HG03432 (cell line): ENCODE measurements around the gene SLC9A3.
"Not testable (repeated sequence)": the region's sequence is repeated elsewhere in the genome, so short reads cannot be mapped to it uniquely, and the experiment has no call there.

ENCODE experiments used
- ATAC-seq: cut with Tn5 transposase; IDR thresholded peaks from one replicate; pipeline ENCODE4 v1.9.1; 2021; ENCODE audit warnings: mild to moderate bottlenecking, moderate library complexity; ENCODE audit not compliant: unreplicated experiment

Gene SLC9A3

DNA sequence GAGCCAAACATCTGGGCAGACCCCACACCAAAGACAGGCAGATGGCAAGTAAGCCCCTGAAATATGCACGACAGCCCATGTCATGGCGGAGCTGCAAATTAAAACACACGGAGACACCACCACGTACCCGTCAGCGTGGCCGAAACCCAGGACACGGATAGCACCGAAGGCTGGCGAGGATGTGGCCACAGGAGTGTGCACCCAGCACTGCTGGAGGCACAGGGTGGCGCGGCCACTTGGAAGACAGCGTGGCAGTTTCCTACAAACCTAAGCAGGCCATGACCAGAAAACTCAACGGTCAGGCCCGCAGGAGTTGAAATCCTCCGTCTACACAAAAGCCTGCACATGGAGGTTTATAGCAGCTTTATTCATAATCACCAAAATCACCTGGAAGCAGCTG, 12.8 kb downstream of the SLC9A3 start:
- no peak for ATAC-seq

DNA sequence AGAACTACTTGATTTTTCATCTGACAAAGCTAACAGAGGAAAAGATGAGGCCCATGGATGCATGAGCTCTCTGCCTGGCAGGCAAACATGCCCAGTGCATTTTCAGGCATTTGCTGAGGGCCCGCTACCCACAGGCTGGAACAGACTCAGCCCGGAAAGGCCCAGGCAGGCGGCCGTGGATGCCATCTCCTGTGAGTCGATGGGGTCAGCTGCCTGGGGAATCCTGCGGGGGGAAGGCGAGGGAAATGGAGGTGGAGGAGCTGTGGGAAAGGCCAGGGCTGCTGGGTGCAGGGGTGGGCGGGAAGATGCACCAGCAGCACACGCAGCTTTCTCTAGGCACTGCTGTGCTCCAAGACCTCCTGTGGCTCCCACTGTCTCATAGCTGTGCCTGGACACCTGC, 13.7 kb downstream of the SLC9A3 start:
- ATAC-seq: no peak

DNA sequence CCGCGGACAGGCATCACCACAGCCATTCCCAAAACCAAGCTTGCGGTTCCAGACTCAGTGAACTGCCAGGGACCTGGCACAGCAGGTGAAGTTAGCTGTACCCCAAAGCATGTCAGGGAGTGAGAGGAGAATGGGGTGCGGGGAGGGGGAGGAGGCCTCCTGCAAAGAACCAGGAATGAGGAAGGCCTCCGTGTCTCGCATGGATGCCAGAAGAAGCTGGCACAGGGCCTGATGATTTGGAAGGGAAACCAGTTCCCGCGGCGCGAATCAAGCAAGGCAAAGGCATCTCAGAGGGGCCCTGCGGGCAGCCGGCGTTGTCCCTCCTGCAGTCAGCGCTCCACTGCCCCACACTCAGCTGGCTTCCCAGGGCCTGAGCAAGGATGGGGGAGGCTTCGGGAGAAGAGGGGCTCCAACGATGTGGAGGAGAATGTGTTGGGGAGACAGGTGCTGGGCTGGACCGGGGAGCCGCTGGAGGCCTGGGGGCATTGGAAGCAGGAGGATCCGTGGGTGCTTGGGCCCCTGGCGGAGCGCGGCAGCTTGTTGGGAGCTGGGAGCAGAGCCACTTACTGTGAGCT, 14.6 kb downstream of the SLC9A3 start:
- no peak for ATAC-seq

DNA sequence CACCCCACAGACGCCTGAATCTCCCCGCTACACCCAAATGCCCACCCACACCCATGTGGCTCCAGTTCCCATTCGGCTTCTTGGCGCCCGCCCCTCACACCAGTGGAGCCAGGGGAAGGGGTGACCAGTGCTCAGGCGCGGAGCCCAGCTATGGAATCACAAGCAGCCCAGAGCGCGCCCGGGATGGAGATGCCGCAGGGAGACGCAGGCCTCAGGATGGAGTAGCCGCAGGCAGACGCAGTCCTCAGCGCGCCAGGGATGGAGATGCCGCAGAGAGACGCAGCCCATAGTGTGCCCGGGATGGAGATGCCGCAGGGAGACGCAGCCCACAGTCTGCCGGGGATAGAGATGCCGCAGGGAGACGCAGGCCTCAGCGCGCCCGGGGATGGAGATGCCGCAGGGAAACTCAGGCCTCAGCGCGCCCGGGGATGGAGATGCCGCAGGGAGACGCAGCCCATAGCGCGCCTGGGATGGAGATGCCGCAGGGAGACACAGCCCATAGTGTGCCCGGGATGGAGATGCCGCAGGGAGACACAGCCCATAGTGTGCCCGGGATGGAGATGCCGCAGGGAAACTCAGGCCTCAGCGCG, 16.2 kb downstream of the SLC9A3 start:
- not testable (repeated sequence) for ATAC-seq

DNA sequence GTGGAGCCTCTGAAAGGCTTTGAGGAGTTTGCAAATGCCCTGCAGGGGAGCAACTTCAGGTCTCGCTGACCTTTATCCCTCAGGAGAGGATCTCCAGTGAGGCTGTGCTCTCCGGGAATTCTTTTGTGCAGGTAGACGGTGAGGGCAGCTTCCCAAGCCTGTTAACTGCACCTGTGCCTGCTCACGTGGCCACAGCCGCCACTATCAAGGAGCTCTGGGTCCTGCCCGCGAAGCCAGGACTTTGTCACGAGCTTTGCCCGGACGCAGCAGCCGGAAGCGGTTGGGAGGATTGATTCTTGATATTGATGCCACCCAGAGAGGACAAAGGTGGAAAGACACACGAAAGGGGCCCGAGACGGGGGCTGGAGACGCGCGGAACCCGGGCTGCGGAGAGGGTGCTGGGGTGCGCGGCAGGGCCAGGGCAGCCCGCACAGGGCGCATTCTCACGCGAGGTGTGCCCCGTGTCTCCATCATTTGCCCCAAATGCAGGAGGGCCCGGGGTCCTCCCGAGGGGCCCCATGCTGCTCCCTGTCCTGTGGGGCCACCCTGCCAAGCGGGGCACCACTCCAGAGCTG, 18.2 kb downstream of the SLC9A3 start:
- no peak for ATAC-seq

DNA sequence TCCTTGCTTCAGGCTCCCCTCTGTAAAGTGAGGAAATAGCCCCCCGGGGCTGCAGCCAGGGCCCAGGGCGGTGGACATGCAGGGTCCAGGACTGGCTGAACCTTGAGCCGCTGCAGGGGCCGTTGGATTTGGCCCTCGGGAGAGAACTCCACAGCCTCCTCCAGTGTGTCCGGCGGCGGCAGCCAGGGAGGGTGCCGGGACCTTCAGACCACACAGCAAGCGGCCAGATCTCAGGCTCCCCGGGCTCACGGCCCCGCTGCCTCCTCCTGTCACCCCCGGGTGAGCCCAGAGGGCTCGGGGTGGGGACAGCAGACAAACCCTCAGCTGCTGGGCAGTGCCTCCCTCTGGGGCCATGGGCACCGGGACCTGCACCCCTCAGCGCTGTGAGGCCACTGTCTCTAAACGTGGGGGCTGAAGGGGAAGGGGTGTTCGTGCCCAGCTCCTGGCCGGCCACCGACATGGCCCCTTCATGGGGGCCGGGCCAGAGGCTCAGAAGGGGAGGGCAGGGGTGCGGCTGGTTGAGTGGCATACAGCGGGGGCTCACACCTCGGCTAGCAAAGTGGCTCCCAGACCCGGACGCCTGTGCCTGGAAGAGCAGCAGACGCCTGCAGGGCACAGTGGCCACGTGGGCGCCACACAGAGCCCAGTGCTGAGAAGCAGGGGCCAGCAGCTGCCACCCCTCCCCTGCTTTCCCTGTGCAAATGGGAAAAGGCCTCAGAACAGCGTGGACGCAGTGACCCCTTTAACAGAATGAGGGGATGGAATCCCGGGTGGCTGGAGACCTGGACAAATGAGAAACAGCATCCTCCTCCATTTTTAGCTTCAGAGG, 19.7 kb downstream of the SLC9A3 start:
- no peak for ATAC-seq

DNA sequence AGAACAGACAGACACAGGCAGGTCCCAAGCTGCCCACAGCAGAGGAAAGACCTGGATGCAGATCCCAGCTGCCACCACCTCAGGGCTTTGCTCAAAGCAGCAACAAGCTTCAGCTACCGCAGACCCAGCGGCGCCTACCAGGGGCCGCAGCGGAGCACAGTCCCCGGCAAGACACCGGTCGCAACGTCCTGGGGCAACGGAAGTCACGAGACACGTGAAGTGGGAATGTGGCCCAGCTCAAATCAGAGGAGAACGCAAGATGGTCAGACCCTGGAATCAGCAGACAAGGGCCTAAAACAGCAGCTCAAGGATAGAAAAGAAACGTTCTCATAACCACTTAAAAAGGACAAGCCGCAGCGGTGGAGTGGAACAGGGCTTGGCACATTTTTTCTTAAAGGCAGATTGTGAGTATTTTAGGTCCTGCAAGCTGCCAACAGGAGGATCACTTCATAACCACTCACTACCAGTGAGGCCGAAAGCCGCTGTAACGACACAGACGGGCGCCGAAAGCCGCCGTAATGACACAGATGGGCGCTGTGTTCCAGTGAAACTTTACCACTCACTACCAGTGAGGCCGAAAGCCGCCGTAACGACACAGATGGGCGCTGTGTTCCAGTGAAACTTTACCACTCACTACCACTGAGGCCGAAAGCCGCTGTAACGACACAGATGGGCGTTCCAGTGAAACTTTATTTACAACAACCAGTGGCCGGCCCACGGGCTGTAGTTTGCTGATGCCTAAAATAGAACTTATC, 21.7 kb downstream of the SLC9A3 start:
- ATAC-seq: no peak

DNA sequence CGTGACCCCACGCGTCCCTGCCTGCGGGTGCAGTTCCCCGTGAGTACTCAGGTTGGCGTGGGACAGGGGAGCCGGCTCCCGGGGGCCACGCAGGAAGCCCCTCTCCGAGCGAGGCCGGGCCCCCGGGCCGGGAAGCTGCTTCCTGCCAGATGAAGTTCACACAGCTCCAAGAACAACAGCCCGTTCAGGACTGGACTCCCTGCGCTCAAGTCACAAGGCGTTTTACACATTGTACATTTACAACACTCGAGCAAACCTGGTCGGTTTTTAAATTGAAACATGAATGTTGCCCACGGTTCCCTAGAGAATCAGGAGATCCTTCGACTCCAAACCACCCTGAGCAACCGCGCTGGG, 22.4 kb downstream of the SLC9A3 start:
- ATAC-seq: no peak

DNA sequence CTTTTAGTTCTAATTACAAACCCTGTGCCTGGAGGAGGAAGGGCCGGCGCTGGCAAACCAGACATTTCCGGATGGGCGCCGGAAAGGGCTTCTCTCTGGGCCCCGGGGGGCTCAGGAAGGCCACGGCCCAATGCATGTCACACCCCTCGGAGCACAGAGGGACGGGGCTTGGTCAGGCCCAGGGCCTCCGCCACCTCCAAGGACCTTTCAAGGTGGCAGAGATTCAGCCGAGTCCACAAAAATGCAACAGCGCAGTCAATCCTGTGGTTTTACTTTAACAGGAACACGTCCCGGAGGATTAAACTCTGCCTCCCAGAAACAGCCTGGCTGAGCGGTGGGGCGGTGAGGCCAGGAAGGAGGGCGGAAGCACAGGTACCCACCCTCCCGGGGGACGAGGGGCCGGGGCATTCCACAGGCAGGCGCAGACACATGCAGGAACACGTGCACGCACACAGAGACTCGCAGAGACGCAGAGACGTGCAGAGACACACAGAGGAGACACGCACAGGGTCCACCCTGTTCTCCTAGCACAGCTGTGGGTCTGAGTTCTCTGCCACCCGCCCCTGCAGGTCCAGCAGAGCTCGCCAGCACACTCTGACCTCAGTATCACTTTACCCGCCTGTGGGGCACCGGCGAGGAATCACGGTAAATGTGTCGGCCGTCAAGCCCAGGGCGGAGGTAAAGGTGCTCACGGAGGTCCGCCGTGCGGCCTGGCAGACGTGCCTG, 23.0 kb downstream of the SLC9A3 start:
- ATAC-seq: no peak

DNA sequence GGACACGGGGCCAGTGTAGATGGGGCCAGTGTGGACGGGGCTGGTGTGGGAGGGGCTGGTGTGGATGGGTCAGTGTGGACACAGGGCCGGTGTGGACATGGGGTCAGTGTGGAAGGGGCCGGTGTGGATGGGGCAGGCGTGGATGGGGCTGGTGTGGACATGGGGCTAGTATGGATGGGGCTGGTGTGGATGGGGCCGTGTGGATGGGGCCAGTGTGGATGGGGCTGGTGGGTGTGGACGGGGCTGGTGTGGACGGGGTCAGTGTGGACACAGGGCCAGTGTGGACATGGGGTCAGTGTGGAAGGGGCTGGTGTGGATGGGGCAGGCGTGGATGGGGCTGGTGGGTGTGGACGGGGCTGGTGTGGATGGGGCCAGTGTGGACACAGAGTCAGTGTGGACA, 23.8 kb downstream of the SLC9A3 start:
- no peak for ATAC-seq

DNA sequence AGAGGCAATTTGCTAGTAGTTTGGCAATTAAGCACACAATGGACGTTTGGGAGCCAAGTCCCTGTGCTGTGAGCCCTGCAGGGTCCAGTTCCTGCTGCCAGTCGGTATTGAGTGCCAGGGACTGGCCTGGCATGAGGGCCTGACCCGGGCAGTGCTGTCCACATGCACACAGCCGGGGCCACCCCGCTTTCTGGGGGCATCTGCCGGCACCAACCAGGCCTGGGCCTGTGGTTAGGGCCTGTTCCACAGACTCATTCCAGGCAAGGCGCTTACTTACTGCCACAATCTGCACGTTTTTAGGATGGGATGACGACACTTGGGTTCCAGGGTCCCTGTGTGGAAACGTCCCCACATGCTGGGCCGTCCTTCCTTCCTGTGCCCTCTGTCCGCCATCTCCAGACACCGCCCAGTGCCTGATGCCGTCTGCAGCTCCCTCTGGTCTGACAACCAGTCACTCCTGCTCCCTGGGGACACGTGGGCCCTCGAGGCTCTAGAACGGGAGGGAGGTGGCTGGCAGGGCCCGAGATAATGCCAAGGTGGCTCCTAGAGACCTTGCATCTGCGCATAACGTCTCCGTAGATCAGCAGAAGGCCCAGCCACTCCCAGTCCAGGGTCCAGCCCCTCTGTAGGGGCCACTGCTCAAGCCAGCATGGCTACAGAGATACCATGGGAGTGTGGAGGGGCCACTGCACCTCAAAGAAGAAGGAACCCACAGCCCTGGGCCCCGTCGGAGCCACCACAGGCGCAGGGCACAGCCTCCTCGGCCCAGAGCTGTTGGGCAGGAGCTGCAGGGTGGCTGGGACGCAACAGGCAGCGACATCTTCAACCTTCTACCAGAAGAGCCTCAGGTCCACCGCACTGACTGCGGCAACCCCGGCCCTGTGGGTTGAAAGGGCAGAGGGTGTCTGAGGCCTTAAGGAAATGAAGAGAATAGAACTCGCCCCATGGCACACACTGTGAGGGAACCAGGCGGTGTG, 24.7 kb downstream of the SLC9A3 start:
- ATAC-seq: no peak

DNA sequence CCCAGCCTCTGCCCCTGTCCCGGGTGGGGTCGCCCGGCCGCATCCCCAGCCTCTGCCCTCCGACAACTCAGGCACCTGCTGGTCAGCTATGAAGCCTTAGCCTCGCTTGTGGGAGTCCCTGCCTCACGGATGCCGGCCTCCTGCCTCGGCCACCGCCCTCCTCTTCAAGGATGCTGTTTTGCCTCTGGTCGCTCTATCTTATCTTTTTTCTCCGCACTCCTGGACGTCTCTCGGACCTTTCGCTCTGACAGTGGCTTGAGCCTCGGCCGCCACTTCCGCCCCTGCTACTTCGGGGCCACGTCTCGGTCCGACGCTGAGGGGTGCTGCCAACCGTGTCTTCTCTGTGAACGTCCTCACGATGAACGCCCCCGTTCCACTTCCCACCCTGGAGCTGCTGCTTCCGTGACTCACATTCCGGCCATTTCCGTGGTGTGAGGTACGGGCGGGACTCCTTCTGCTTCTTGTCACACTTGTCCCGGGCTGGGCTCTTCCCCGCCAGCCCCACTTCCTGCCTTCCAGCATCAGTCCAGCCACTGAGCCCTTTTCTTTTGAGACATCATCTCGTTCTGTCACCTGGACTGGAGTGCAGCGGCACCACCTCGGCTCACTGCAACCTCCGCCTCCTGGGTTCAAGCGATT, 26.3 kb downstream of the SLC9A3 start:
- no peak for ATAC-seq

DNA sequence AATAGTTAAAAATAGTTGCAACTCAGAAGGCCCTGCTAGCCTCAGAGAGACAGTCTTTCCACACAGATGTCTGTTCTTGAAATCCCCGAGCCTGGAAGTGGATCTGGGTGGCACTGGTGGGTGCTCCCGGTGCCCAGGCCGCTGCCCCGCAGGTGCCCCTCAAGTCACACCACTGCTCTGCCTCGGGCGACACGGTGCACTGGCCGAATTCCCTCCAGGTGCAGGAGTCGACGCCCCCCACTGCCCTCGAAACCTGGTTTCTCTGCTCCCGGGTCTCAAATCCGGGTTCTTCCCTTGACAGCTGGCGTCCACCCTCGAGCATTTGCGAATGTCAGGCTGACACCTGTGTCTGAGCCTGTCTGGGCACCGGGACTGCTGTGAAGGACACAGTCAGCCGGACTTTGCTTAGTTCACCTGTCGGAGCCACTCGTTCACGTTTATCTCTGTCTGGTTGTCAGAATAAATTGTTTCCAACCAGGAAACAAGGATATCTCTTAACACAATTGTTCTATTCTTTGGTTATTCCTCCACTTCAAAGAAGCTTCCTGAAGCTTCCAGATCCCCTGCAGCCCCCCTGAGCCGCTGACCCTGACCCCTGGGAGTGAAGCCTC, 27.1 kb downstream of the SLC9A3 start:
- ATAC-seq: no peak

DNA sequence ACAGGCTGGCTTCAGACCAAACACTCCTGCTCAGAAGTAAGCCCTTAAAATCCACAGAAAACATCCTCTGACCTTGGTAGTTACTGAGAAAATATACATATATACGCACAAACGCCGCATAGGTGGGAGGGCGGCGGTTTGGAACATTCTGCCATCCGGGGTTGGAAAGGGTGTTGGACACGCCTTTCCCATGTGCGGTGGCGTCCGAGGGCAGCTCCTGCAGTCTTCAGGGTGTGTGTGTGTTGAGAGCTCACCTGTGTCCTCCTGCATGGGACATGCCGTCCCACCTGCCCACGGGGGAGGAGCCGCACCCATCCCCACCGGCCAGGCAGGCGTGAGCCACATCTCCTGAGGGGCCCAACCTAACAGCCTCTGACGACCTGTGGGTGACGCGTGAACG, 28.2 kb downstream of the SLC9A3 start:
- ATAC-seq: no peak

DNA sequence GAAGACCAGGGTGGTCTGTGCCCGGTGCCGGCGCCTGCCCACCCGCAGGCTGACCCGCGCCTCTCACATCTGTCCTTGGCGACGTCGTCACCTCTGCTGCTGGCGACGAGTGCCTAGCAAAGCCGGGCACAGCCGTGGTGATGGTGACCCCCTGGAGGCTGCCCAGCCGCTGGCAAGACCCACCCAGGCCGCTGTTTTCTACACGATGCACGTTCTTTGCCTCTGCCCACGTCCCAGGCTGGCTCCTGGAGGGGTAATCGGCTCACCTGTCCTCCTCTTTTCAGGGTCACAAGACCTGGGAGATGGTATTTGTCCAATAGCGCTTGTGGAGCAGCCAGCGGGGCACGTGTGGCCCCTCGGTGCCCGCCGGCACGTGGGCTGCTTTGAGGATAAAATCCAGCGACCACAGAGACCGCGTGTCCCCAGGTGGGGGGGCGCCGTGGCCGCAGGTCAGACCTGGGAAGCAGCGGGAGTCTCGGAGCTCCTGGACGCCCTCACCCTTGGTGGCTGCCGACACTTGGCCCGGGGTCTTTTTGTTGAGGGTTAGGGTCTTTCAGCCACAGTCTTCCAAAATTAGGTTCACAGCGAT, 29.5 kb downstream of the SLC9A3 start:
- no peak for ATAC-seq

DNA sequence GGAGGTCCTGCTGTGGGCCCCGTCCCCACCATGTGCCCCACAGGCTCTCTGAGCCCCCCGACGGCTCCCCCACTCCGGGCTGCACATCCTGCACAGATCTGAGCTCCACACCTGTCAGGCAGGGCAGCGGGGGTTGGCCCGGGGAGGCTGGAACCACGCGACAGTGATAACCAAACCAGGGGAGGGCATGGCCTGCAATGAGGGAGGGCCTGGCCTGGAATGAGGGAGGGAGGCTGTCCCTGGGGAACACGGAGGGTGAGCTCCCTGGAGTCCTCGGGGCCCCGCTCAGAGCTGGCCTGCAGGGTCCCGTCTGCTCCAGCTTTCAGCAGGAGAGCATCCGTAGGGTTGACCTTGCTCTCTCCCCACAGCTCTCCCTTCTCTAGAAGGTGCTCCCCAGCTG, 30.5 kb downstream of the SLC9A3 start:
- ATAC-seq: no peak

DNA sequence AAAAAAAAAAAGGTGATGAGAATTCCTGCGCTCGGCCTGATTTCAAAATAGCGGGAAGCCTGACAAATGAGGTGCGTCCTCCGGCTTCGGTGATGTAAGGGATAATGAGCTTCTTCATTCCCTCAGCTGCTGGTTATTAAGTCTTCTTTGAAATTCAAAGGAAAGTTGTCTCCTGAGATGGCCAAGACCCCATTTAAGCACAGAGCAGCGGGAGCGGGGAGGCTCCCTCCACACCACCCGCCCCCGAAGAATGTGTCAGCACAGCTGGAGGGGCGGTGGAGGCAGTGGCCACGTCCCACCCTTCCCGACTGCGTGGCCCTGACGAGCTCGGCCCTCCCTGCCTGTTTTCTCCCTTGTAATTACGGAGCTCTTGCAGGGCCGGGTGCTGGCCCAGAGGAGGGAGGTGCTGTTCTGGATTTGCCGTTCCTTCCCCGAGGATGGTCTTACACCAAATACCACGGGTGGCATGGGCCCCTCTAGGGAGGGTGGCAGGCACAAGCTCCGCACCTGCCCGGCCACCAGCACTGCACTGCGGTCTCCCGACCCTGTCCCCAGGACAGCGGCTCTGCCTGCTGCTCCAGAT, 31.0 kb downstream of the SLC9A3 start:
- no peak for ATAC-seq

DNA sequence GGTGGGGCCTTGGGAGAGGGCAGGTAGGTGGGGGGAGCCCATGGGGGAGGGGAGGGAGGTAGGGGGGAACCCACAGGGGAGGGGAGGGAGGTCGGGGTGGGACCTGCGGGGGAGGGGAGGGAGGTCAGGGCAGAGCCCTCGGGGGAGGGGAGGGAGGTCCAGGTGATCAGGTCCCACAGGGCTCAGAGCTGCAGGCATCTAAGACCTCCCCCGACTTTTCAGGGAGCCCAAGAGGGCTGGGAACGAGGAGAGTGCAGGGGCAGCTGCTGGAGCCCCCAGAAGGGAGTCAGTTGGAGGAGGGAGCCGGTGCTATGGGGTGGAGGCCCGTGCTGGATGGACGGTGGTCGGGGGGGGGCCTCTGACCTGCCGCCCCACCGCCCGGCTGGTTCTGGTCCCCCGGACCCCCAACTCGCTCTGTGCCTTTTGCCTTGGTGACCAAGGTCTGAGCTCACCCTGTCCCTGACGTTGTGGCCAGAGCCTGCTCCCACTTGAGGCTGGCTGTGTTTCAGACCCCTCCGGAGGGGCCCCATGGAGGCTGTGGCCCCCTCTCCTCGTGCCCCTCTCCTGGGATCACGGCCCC, 31.8 kb downstream of the SLC9A3 start:
- ATAC-seq: no peak
